ENCODE data around the gene MYH7.

Gene MYH7

GRCh38 chr14:23437133-23438100 lies 2.0 kb upstream of the MYH7 start:
- no peak overlapping the region for H3K4me3 ChIP-seq (ENCODE audit: low read depth, low read length)
- H3K36me3 ChIP-seq (ENCODE audit: insufficient read depth, low read length), result no peaks in the 10 kb centered on the region
- H3K4me1 ChIP-seq (ENCODE audit: control insufficient read depth, insufficient read depth, low read length, unreplicated experiment), result no peaks in the 10 kb centered on the region
- H3K79me2 ChIP-seq (ENCODE audit: control insufficient read depth, insufficient read depth, low read length, unreplicated experiment), result no peaks in the 10 kb centered on the region
- H3K27ac ChIP-seq (ENCODE audit: low read depth, low read length), result no peak overlapping the region
- H3K27me3 ChIP-seq (ENCODE audit: insufficient read depth, low read length), result peaks cover 66% of the 10 kb centered on the region
- no peak overlapping the region for H2AFZ ChIP-seq (ENCODE audit: low read length, unreplicated experiment)

- Histone ChIP-seq H3K4me1 (ENCODE audit: control insufficient read depth, insufficient read depth, low read length, unreplicated experiment) (no peaks in the 10 kb centered on the region), H3K27ac (ENCODE audit: low read depth, low read length) (no peak overlapping the region), H2AFZ (ENCODE audit: low read length, unreplicated experiment) (no peak overlapping the region), H3K79me2 (ENCODE audit: control insufficient read depth, insufficient read depth, low read length, unreplicated experiment) (no peaks in the 10 kb centered on the region), H3K27me3 (ENCODE audit: insufficient read depth, low read length) (peaks cover 68% of the 10 kb centered on the region), H3K4me3 (ENCODE audit: low read depth, low read length) (no peak overlapping the region), H3K36me3 (ENCODE audit: insufficient read depth, low read length) (no peaks in the 10 kb centered on the region)
Observed at GRCh38 chr14:23436327-23437132, 1.1 kb upstream of the MYH7 start.

DNA sequence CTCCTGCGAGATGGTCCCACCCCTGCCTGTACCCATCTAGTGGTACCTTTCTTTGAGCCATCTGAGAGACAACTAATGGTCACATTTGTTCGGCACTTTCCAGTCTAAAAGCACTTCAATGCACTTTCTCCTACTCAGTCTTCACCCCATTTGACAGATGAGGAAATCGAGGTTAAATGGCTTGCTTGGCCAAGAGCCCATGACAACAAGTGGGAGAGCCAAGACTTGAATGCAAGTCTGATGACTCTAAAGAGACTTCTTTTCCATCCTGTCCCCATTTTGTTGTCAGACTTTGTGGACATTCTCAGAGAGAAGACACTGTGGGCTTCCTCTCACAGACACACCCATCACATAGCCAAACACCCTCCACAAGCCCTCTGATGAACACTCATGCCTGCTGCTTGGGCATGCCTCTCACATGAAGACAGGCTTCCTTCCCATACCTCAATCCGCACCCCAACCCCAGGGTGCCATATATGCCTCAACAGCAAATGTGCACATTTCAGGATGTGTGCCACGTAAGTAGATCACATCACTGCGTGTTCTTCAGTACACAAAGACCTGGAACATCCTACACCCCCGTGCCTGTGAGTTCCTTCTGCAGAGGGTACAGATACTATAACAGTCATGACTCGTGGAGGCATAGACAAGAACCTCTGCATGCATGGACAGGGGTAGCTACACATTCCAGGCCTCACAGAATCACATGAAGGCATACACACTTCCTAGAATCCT lies 805 bp downstream of the MYH7 start:
- H3K4me3 ChIP-seq (ENCODE audit: low read depth, low read length), result no peak overlapping the region
- no peaks in the 10 kb centered on the region for H3K4me1 ChIP-seq (ENCODE audit: control insufficient read depth, insufficient read depth, low read length, unreplicated experiment)
- no peaks in the 10 kb centered on the region for H3K36me3 ChIP-seq (ENCODE audit: insufficient read depth, low read length)
- no peak overlapping the region for H2AFZ ChIP-seq (ENCODE audit: low read length, unreplicated experiment)
- H3K27me3 ChIP-seq (ENCODE audit: insufficient read depth, low read length), result peaks cover 78% of the 10 kb centered on the region
- H3K27ac ChIP-seq (ENCODE audit: low read depth, low read length), result no peak overlapping the region
- H3K79me2 ChIP-seq (ENCODE audit: control insufficient read depth, insufficient read depth, low read length, unreplicated experiment), result no peaks in the 10 kb centered on the region

- Histone ChIP-seq H2AFZ (ENCODE audit: low read length, unreplicated experiment) (no peak overlapping the region), H3K36me3 (ENCODE audit: insufficient read depth, low read length) (no peaks in the 10 kb centered on the region), H3K27me3 (ENCODE audit: insufficient read depth, low read length) (peaks cover 80% of the 10 kb centered on the region), H3K27ac (ENCODE audit: low read depth, low read length) (no peak overlapping the region), H3K79me2 (ENCODE audit: control insufficient read depth, insufficient read depth, low read length, unreplicated experiment) (no peaks in the 10 kb centered on the region), H3K4me1 (ENCODE audit: control insufficient read depth, insufficient read depth, low read length, unreplicated experiment) (no peaks in the 10 kb centered on the region), H3K4me3 (ENCODE audit: low read depth, low read length) (no peak overlapping the region)
Observed at GRCh38 chr14:23433457-23433856, 2.0 kb downstream of the MYH7 start.

DNA sequence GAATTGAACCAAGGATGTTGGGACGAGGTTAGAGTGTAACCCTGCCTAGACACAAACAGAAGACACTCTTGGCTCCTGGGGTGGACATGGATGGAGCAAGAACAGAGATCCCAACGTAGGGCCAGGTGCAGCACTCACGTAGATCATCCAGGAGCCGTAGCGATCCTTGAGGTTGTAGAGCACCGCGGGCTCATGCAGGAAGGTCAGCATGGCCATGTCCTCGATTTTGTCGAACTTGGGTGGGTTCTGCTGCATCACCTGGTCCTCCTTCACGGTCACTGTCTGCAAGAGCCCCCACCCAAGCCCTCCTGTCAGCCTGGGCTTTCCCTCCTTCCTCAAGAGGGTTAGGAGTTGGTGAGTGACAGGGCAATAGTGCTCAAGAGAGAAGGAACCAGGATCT lies 2.5 kb downstream of the MYH7 start:
- Histone ChIP-seq H3K27ac (ENCODE audit: low read depth, low read length) (no peak overlapping the region), H2AFZ (ENCODE audit: low read length, unreplicated experiment) (no peak overlapping the region), H3K79me2 (ENCODE audit: control insufficient read depth, insufficient read depth, low read length, unreplicated experiment) (no peaks in the 10 kb centered on the region), H3K27me3 (ENCODE audit: insufficient read depth, low read length) (peaks cover 82% of the 10 kb centered on the region), H3K36me3 (ENCODE audit: insufficient read depth, low read length) (no peaks in the 10 kb centered on the region), H3K4me1 (ENCODE audit: control insufficient read depth, insufficient read depth, low read length, unreplicated experiment) (no peaks in the 10 kb centered on the region), H3K4me3 (ENCODE audit: low read depth, low read length) (no peak overlapping the region)

- Histone ChIP-seq H2AFZ (ENCODE audit: low read length, unreplicated experiment) (no peak overlapping the region), H3K4me3 (ENCODE audit: low read depth, low read length) (no peak overlapping the region), H3K36me3 (ENCODE audit: insufficient read depth, low read length) (no peaks in the 10 kb centered on the region), H3K4me1 (ENCODE audit: control insufficient read depth, insufficient read depth, low read length, unreplicated experiment) (no peaks in the 10 kb centered on the region), H3K79me2 (ENCODE audit: control insufficient read depth, insufficient read depth, low read length, unreplicated experiment) (no peaks in the 10 kb centered on the region), H3K27ac (ENCODE audit: low read depth, low read length) (no peak overlapping the region), H3K27me3 (ENCODE audit: insufficient read depth, low read length) (peaks cover 82% of the 10 kb centered on the region)
Observed at GRCh38 chr14:23432102-23432925, 3.1 kb downstream of the MYH7 start.

- Histone ChIP-seq H3K4me1 (ENCODE audit: control insufficient read depth, insufficient read depth, low read length, unreplicated experiment) (no peaks in the 10 kb centered on the region), H3K27ac (ENCODE audit: low read depth, low read length) (no peak overlapping the region), H3K4me3 (ENCODE audit: low read depth, low read length) (no peak overlapping the region), H3K36me3 (ENCODE audit: insufficient read depth, low read length) (no peaks in the 10 kb centered on the region), H3K79me2 (ENCODE audit: control insufficient read depth, insufficient read depth, low read length, unreplicated experiment) (no peaks in the 10 kb centered on the region), H3K27me3 (ENCODE audit: insufficient read depth, low read length) (peaks cover 78% of the 10 kb centered on the region), H2AFZ (ENCODE audit: low read length, unreplicated experiment) (no peak overlapping the region)
Observed at GRCh38 chr14:23431486-23431885, 4.0 kb downstream of the MYH7 start.

DNA sequence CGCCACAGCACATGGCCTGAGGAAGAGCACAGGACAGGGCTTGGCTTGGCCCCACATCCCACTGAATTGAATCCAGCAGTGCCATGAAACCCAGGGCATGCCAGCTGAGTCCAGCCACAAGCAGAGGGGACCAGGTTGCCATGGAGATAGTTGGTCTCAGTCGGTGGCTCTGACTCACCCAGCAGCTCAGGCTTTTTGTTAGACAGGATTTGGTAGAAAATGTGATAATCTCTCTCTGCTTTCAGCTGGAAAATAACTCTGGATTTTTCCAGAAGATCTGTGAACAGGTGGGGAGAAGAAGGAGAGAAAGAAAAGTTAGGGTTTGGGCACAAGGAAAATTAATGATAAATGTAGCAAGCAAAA lies 4.8 kb downstream of the MYH7 start:
- H3K79me2 ChIP-seq (ENCODE audit: control insufficient read depth, insufficient read depth, low read length, unreplicated experiment), result no peaks in the 10 kb centered on the region
- no peak overlapping the region for H3K4me3 ChIP-seq (ENCODE audit: low read depth, low read length)
- H3K27ac ChIP-seq (ENCODE audit: low read depth, low read length), result no peak overlapping the region
- H2AFZ ChIP-seq (ENCODE audit: low read length, unreplicated experiment), result no peak overlapping the region
- no peaks in the 10 kb centered on the region for H3K4me1 ChIP-seq (ENCODE audit: control insufficient read depth, insufficient read depth, low read length, unreplicated experiment)
- H3K36me3 ChIP-seq (ENCODE audit: insufficient read depth, low read length), result no peaks in the 10 kb centered on the region
- peaks cover 71% of the 10 kb centered on the region for H3K27me3 ChIP-seq (ENCODE audit: insufficient read depth, low read length)

- Histone ChIP-seq H3K4me3 (ENCODE audit: low read depth, low read length) (no peak overlapping the region), H3K36me3 (ENCODE audit: insufficient read depth, low read length) (no peaks in the 10 kb centered on the region), H2AFZ (ENCODE audit: low read length, unreplicated experiment) (no peak overlapping the region), H3K4me1 (ENCODE audit: control insufficient read depth, insufficient read depth, low read length, unreplicated experiment) (no peaks in the 10 kb centered on the region), H3K79me2 (ENCODE audit: control insufficient read depth, insufficient read depth, low read length, unreplicated experiment) (no peaks in the 10 kb centered on the region), H3K27me3 (ENCODE audit: insufficient read depth, low read length) (peaks cover 72% of the 10 kb centered on the region), H3K27ac (ENCODE audit: low read depth, low read length) (no peak overlapping the region)
Observed at GRCh38 chr14:23430016-23430722, 5.3 kb downstream of the MYH7 start.
